Uterus (tissue), 2 donors: ENCODE results near the gene NRDE2.

ENCODE experiments used
- CTCF ChIP-seq, 4 experiments: fragments of 200-600 bp in 2 of 4; fragments of 450-650 bp in 2 of 4; sonication (generic) in 2 of 4; IDR thresholded peaks; one replicate each; pipeline ENCODE4 v1.5.1; 2016 to 2019; ENCODE audit warnings: antibody characterized with exemption in 4 of 4, mild to moderate bottlenecking in 2 of 4, moderate library complexity in 1 of 4
- POLR2A ChIP-seq, 2 donors: fragments of 450-650 bp; IDR thresholded peaks; one replicate each; pipeline ENCODE4 v1.6.1; 2016; ENCODE audit warnings: antibody characterized with exemption in 2 of 2, mild to moderate bottlenecking in 1 of 2, moderate library complexity in 1 of 2

DNA sequence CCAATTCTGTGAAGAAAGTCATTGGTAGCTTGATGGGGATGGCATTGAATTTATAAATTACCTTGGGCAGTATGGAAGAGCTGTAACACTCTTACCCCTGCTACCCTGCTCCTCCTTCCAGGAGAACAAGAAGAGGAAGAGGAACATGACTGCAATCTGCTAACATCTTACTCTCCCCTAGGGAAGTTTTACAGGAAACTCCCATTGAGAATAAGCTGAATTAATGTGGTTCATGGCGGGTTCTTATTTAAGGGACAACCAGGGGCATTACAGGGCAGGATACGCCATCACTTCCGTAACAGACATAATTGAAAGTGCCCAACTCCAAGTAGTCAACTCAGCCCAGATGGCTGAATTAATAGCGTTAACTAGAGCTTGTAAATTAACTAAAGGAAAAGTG, 84.8 kb downstream of the NRDE2 start:
- no peak for TF ChIP-seq CTCF (IDR thresholded peaks at IDR 0.05)
- no peak for TF ChIP-seq POLR2A (IDR thresholded peaks at IDR 0.05)
